Activated CD4-positive, CD25-positive, alpha-beta regulatory T cell treated with anti-CD3 and anti-CD28 coated beads, Interleukin-2, amount 50 U/mL, for 24 hours (primary cell): ENCODE results near the gene SERPINB2.
"Not testable (repeated sequence)": the region's sequence is repeated elsewhere in the genome, so short reads cannot be mapped to it uniquely, and the experiment has no call there.

Source experiments
- ATAC-seq, 2 donors: fragments of 150-1000 bp; cut with Tn5 transposase; one replicate each; pipeline ENCODE4 v1.10.0; 2021; ENCODE audit warnings: mild to moderate bottlenecking in 1 of 2, moderate library complexity in 1 of 2

SERPINB2 gene

DNA sequence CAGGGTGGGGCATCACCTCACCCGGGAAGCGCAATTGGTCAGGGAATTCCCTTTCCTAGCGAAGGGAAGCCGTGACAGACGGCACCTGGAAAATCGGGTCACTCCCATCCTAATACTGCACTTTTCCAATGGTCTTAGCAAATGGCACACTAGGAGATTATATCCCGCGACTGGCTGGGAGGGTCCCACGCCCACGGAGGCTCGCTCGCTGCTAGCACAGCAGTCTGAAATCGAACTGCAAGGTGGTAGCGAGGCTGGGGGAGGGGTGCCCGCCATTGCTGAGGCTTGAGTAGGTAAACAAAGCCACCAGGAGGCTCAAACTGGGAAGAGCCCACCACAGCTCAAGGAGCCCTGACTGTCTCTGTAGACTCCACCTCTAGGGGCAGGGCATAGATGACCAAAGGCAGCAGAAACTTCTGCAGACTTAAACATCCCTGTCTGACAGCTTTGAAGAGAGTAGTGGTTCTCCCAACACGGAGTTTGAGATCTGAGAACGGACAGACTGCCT lies 53.1 kb downstream of the SERPINB2 start:
- ATAC-seq, result not testable (repeated sequence)

DNA sequence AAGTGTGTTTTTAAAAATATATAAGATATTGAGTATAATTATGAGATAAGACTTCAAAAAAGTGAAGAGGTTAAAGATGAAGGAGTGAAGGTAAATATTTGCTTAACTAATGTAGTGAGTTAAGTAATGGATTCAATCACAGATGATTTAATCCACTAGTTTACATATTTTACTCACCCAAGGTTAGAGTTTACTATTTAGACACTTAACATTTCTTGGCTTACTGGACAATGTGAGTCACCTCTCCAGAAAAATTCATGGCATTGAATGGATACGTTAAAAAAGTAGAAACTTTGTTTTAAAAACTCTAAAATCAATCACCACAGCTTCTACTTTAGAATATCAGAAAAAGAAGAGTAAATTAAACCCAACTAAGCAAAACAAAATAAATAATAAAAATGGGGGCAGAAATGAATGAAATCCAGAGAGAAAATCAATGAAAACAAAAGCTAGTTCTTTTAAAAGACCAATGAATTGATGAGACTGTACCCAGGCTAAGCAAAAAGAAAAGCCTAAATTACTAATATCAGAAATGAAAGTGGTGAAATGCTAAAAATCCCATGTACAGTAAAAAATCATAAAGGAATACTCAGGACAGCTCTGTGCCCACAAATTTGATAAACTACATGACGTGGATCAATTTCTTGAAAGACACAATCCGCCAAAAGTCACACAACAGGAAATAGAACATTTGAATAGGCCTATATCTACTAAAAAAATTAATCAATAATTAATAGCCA lies 59.7 kb downstream of the SERPINB2 start:
- ATAC-seq, result no peak

DNA sequence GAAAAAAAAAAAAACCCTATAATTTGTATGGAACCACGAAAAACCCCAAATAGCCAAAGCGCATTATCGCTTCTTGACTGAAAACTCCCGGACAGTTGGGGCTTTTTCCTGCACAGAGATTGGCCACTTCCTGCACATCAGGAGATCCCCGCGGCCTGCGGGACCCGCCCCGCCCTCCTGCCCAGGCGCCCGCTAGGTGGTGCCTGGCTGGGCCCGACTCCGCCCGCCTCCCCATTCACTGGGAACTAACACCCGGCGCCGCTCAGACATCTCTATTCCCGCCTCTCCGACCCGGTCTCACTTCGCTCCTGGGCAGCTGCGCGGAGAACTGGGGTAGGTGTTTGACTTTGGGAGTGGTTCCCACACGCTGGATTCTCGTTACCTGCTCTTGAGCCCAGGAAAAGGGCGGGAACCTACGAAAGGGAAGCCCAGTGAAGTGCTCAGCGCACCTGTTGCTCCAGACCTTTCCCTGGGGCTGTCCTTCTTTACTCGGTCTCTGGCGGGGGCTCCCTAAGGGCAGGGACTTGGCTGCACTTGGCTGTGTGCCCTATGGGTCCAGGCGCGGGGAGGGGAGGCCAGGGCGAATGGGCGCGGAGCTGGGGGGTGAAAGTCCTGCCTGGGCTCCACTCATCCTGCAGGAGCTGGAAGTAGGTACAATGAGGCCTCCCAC lies 61.7 kb downstream of the SERPINB2 start, which contains the start of gene HMSD:
TSS of gene HMSD (plus strand) at position 234 of the 670 bp plus-strand sequence. CDS start 4,155 bp downstream, outside the sequence.
- ATAC-seq, result peak; percentile 72 to 80

DNA sequence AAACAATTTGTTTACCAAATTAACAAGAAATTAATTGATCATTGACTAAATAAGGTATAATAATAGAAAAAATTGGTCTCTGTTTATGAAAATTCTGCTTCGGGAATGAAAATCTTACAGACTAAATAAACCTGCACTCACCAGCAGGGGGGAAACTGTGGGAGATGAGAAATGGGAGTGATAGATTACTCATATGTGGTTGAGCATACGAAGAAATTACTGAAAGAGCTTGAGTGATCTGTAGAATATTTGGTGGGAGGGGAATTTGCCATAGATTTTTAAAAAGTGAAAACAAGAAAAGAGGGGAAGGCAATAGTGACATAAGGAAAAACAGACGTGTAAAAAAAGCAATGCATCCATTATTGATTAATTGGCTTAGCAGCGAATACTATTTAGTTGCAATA lies 63.8 kb downstream of the SERPINB2 start:
- ATAC-seq, result peak; percentile 44 to 54
